ENCODE measurements around the gene AMOTL1.

AMOTL1 gene

GRCh38 chr11:94856443-94856842 is 88.3 kb downstream of the AMOTL1 start:
- DNase-seq (ENCODE audit: low spot score) = no peak

GRCh38 chr11:94857337-94857736 is 89.2 kb downstream of the AMOTL1 start:
- DNase-seq (ENCODE audit: low spot score) = no peak

- no peak for DNase-seq (ENCODE audit: low spot score)
Observed at GRCh38 chr11:94858012-94858705, 90.0 kb downstream of the AMOTL1 start.

GRCh38 chr11:94860333-94860732 is 92.2 kb downstream of the AMOTL1 start:
- no peak for DNase-seq (ENCODE audit: low spot score)

GRCh38 chr11:94861306-94861845 is 93.2 kb downstream of the AMOTL1 start:
- DNase-seq (ENCODE audit: low spot score) = no peak

- no peak for DNase-seq (ENCODE audit: low spot score)
Observed at GRCh38 chr11:94862926-94863880, 95.0 kb downstream of the AMOTL1 start.

- DNase-seq (ENCODE audit: low spot score) = no peak
Observed at GRCh38 chr11:94864506-94865045, 96.4 kb downstream of the AMOTL1 start.

GRCh38 chr11:94866231-94866822 is 98.2 kb downstream of the AMOTL1 start:
- no peak for DNase-seq (ENCODE audit: low spot score)

- no peak for DNase-seq (ENCODE audit: low spot score)
Observed at GRCh38 chr11:94866936-94867795, 99.0 kb downstream of the AMOTL1 start.

GRCh38 chr11:94868468-94868867 is 100.3 kb downstream of the AMOTL1 start:
- DNase-seq (ENCODE audit: low spot score) = no peak

- DNase-seq (ENCODE audit: low spot score) = no peak
Observed at GRCh38 chr11:94869186-94869585, 101.0 kb downstream of the AMOTL1 start.

GRCh38 chr11:94870422-94870821 is 102.3 kb downstream of the AMOTL1 start:
- DNase-seq (ENCODE audit: low spot score) = no peak

- no peak for DNase-seq (ENCODE audit: low spot score)
Observed at GRCh38 chr11:94871491-94872185, 103.5 kb downstream of the AMOTL1 start.

GRCh38 chr11:94873916-94874540 is 105.9 kb downstream of the AMOTL1 start:
- DNase-seq (ENCODE audit: low spot score) = no peak

- DNase-seq (ENCODE audit: low spot score) = no peak
Observed at GRCh38 chr11:94876222-94876621, 108.1 kb downstream of the AMOTL1 start.

GRCh38 chr11:94876645-94877442 is 108.7 kb downstream of the AMOTL1 start:
- peak; percentile 5 for DNase-seq (ENCODE audit: low spot score)

GRCh38 chr11:94877443-94878200 is 109.5 kb downstream of the AMOTL1 start:
- no peak for DNase-seq (ENCODE audit: low spot score)

- no peak for DNase-seq (ENCODE audit: low spot score)
Observed at GRCh38 chr11:94879006-94879405, 110.8 kb downstream of the AMOTL1 start.

- no peak for DNase-seq (ENCODE audit: low spot score)
Observed at GRCh38 chr11:94880216-94880615, 112.1 kb downstream of the AMOTL1 start.

All from CD4-positive, alpha-beta T cell treated with Interleukin-2 at 100 ng/mL for 4 hours (primary cell).